ENCODE measurements around the gene PIEZO2. TPM values are rescaled to one million over a fixed set of nuclear protein-coding genes. Genes with fewer than 3 reads are reported as not detected.

The PIEZO2 gene
- total and polyA plus RNA-seq, 2 of the 8 experiments (the other 6 are each of a cell fraction or from before 2014, with no cell fraction given): 4.7 to 16.5 TPM

GRCh38 chr18:11145413-11146191 is 3.8 kb downstream of the PIEZO2 start:
- Histone ChIP-seq H2AK5ac (ENCODE audit: low read depth, low read length) (0 out of 2 replicates have a peak overlapping the region, but pooled peaks have one; percentile 78), H3K27me3 (replicated peaks in 1 of 4; ENCODE audit: control insufficient read depth in 3 of 4, extremely low read depth in 1 of 4, insufficient read depth in 3 of 4, low read length in 3 of 4) (peaks cover 14 to 46% (median 35%) of the 10 kb centered on the region in 4 experiments; a peak in 6 of 7 replicates), H3K4me2 (ENCODE audit: insufficient read depth in 1 of 2, low read depth in 2 of 2, low read length in 2 of 2) (peak overlapping the region; percentile 53 to 85; a peak in 3 of 4 replicates), H2BK5ac (ENCODE audit: low read depth, low read length) (no peak overlapping the region; the same call in 1 of the 2 replicates), H3K14ac (ENCODE audit: insufficient read length) (no peak overlapping the region), H3K4ac (replicated peaks; ENCODE audit: insufficient read length, low read depth, low read length) (no peak overlapping the region), H2BK120ac (replicated peaks; ENCODE audit: low read depth, low read length) (no peak overlapping the region), H3K9ac (replicated peaks in 1 of 4; ENCODE audit: extremely low read depth in 1 of 4, low read depth in 3 of 4, low read length in 3 of 4) (no peak overlapping the region; a peak in 1 of 7 replicates), H3K27ac (ENCODE audit: low read depth, low read length) (no peak overlapping the region), H3K4me3 (ENCODE audit: extremely low read depth in 1 of 4, insufficient read depth in 2 of 4, low read depth in 3 of 4, low read length in 4 of 4) (peak overlapping the region in 2 of 4 experiments; percentile 8 to 70; a peak in 4 of 8 replicates), H3K4me1 (replicated peaks in 1 of 4; ENCODE audit: control insufficient read depth in 3 of 4, insufficient read depth in 4 of 4, low read length in 3 of 4) (peaks cover 8 to 20% (median 17%) of the 10 kb centered on the region in 4 experiments), H2AFZ (ENCODE audit: low read length) (no peak overlapping the region), H4K8ac (ENCODE audit: extremely low read depth, insufficient read depth, low read length) (no peak overlapping the region), H2BK12ac (ENCODE audit: low read depth, low read length) (peak overlapping the region; percentile 94; the same call in 1 of the 2 replicates), H2BK20ac (ENCODE audit: low read length) (no peak overlapping the region), H3K9me3 (ENCODE audit: insufficient read depth in 2 of 2, low read depth in 1 of 2, low read length in 1 of 2) (no peaks in the 10 kb centered on the region), H3K36me3 (ENCODE audit: control insufficient read depth in 2 of 4, insufficient read depth in 4 of 4, low read length in 3 of 4) (no peaks in the 10 kb centered on the region; a peak in 1 of 8 replicates), H3K79me1 (ENCODE audit: low read depth, low read length) (peaks cover 7% of the 10 kb centered on the region; the same call in 1 of the 2 replicates), H4K91ac (replicated peaks; ENCODE audit: insufficient read length, low read length) (no peak overlapping the region), H2BK15ac (ENCODE audit: low read length) (peak overlapping the region; percentile 97), H3K23me2 (ENCODE audit: low read depth, low read length) (peaks cover 28% of the 10 kb centered on the region), H3K79me2 (ENCODE audit: control insufficient read depth in 1 of 2, insufficient read depth in 2 of 2, low read length in 2 of 2) (0 out of 4 replicates have a peak, but pooled peaks cover 0 to 3% of the 10 kb centered on the region in 2 experiments), H3K23ac (ENCODE audit: insufficient read length) (no peak overlapping the region), H4K5ac (ENCODE audit: insufficient read length, low read depth, low read length) (no peak overlapping the region), H3K18ac (ENCODE audit: extremely low read depth, low read length) (no peak overlapping the region), H4K20me1 (replicated peaks in 1 of 2; ENCODE audit: control insufficient read depth in 1 of 2, insufficient read depth in 2 of 2, low read length in 2 of 2) (peaks cover 0 to 6% of the 10 kb centered on the region in 2 experiments), H3K56ac (replicated peaks; ENCODE audit: insufficient read length, low read depth, low read length) (no peak overlapping the region)
- POLR2A ChIA-PET (ENCODE audit: partially characterized antibody): interaction anchor here (0.7 to 1.2 kb wide), 3 partner anchors 37 to 312 kb away, joined by 3 read pairs; no protein-coding TSS in a partner anchor
- DNase-seq (ENCODE audit: low read depth in 1 of 2, low spot score in 2 of 2) (no peak), FAIRE-seq (no peak)
- CTCF ChIA-PET (ENCODE audit: partially characterized antibody): interaction anchor here (0.6 to 2.5 kb wide), 10 partner anchors 9 to 423 kb away, joined by 3 to 8 read pairs (median 4); no protein-coding TSS in a partner anchor
- whole genome bisulfite sequencing, 2 experiments (ENCODE audit: extremely low coverage in 1 of 2, insufficient coverage in 1 of 2, insufficient read length in 1 of 2, insufficient replicate concordance in 2 of 2, low coverage in 1 of 2, low lambda C conversion rate in 2 of 2, missing lambda C conversion rate in 1 of 2): 90% methylated on average over 4 of the region's 4 CpGs; no CpG with 5 or more reads in 1 of the 2 experiments
- TF ChIP-seq, protein P1, sequence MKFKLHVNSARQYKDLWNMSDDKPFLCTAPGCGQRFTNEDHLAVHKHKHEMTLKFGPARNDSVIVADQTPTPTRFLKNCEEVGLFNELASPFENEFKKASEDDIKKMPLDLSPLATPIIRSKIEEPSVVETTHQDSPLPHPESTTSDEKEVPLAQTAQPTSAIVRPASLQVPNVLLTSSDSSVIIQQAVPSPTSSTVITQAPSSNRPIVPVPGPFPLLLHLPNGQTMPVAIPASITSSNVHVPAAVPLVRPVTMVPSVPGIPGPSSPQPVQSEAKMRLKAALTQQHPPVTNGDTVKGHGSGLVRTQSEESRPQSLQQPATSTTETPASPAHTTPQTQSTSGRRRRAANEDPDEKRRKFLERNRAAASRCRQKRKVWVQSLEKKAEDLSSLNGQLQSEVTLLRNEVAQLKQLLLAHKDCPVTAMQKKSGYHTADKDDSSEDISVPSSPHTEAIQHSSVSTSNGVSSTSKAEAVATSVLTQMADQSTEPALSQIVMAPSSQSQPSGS (IDR thresholded peaks at IDR 0.05; ENCODE audit: low read length): no peak
- TF ChIP-seq ZNF274 (IDR thresholded peaks at IDR 0.05; ENCODE audit: borderline replicate concordance, extremely low read depth, low read length): no peak
- TF ChIP-seq BACH1 (IDR thresholded peaks at IDR 0.05; ENCODE audit: low read length): no peak
- TF ChIP-seq RNF2 (IDR thresholded peaks at IDR 0.05; ENCODE audit: borderline replicate concordance, low read depth, low read length, missing control alignments, poor library complexity, severe bottlenecking): no peak
- TF ChIP-seq, protein P2, sequence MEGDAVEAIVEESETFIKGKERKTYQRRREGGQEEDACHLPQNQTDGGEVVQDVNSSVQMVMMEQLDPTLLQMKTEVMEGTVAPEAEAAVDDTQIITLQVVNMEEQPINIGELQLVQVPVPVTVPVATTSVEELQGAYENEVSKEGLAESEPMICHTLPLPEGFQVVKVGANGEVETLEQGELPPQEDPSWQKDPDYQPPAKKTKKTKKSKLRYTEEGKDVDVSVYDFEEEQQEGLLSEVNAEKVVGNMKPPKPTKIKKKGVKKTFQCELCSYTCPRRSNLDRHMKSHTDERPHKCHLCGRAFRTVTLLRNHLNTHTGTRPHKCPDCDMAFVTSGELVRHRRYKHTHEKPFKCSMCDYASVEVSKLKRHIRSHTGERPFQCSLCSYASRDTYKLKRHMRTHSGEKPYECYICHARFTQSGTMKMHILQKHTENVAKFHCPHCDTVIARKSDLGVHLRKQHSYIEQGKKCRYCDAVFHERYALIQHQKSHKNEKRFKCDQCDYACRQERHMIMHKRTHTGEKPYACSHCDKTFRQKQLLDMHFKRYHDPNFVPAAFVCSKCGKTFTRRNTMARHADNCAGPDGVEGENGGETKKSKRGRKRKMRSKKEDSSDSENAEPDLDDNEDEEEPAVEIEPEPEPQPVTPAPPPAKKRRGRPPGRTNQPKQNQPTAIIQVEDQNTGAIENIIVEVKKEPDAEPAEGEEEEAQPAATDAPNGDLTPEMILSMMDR (IDR thresholded peaks at IDR 0.05; ENCODE audit: control extremely low read depth in 1 of 3, insufficient read depth in 1 of 3, low read depth in 1 of 3, low read length in 3 of 3): no peak
- no peak for TF ChIP-seq RXRA (IDR thresholded peaks at IDR 0.05; ENCODE audit: insufficient read depth, low read depth, low read length)
